HL-60 (cell line): ENCODE data around the gene APOBEC3B.

Source experiments
- DNase-seq, 2 experiments: peaks; one replicate each; pipeline ENCODE4 v3.0.0-alpha.2; 2010 to 2020; ENCODE audit warnings: low read depth in 1 of 2, low spot score in 1 of 2
- H3K27ac ChIP-seq: fragments of 250-450 bp; sonication (Bioruptor Pico); replicated peaks from 2 replicates; pipeline ENCODE4 v1.5.1; 2020; ENCODE audit warnings: mild to moderate bottlenecking, moderate library complexity
- H3K27me3 ChIP-seq: fragments of 250-450 bp; sonication (Bioruptor Pico); 2 replicates; pipeline ENCODE4 v1.5.1; 2021; ENCODE audit warnings: mild to moderate bottlenecking, moderate library complexity; ENCODE audit not compliant: insufficient read depth, poor library complexity, severe bottlenecking
- H3K4me3 ChIP-seq: replicated peaks from 2 replicates; pipeline ENCODE4 v1.5.1; 2011; ENCODE audit warnings: mild to moderate bottlenecking, control low read depth, low read length; ENCODE audit not compliant: insufficient read depth
- GABPA ChIP-seq: IDR thresholded peaks from 2 replicates; pipeline ENCODE4 v1.6.1; 2012; ENCODE audit warnings: low read depth
- POLR2AphosphoS5 ChIP-seq: IDR thresholded peaks from 2 replicates; pipeline ENCODE4 v1.6.1; 2012; ENCODE audit warnings: low read depth
- SPI1 ChIP-seq: IDR thresholded peaks from 2 replicates; pipeline ENCODE4 v1.6.1; 2012; ENCODE audit warnings: low read depth, mild to moderate bottlenecking, borderline replicate concordance
- TF ChIP-seq, protein P1 (sequence below): IDR thresholded peaks from one replicate; pipeline ENCODE4 v1.5.1; 2011; ENCODE audit warnings: low read length, control low read depth, inconsistent platforms; ENCODE audit not compliant: insufficient read depth
- TF ChIP-seq, protein P2 (sequence below): IDR thresholded peaks from 2 replicates; pipeline ENCODE4 v1.6.1; 2012; ENCODE audit warnings: low read depth; ENCODE audit not compliant: insufficient replicate concordance

APOBEC3B gene

DNA sequence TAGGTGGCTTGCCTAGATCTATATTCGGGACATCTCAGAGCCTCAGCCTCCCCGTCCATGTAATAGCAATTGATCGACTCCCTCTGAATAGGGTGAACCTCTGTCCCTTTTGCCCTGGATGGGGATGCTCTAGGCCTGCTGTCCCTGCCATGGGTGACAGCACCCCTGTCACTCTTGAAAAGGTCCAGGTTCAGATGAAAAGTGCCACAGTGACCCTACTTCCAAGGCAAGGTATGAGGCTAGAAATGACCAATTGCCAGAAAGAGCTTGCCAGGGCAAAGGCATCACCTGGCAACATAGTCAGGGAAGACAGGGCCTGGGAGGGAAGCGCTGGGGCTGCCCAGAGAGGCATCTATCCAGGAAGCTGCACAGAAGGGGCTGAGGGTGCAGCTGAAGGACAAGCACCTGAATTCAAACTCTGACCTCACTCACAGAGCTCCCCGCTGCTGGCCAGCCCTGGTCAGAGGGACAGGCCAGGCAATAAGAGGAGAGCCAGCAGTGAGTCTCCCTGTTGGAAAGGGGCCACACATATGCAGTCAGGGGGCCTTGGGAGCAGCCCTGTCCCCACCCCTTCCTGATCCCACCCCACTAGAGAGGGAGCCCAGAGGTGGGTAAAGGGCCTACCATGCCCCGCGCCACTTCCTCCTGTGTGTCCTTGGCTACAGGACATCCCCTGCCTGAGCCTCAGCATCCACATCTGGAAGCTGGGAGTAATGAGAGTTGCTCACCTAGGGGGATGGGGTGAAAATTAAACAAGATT, 33.8 kb upstream of the APOBEC3B start:
- Histone ChIP-seq H3K27ac (no peak overlapping the region), H3K4me3 (no peak overlapping the region), H3K27me3 (no peaks in the 10 kb centered on the region)
- no peak for TF ChIP-seq POLR2AphosphoS5
- TF ChIP-seq, protein P1, sequence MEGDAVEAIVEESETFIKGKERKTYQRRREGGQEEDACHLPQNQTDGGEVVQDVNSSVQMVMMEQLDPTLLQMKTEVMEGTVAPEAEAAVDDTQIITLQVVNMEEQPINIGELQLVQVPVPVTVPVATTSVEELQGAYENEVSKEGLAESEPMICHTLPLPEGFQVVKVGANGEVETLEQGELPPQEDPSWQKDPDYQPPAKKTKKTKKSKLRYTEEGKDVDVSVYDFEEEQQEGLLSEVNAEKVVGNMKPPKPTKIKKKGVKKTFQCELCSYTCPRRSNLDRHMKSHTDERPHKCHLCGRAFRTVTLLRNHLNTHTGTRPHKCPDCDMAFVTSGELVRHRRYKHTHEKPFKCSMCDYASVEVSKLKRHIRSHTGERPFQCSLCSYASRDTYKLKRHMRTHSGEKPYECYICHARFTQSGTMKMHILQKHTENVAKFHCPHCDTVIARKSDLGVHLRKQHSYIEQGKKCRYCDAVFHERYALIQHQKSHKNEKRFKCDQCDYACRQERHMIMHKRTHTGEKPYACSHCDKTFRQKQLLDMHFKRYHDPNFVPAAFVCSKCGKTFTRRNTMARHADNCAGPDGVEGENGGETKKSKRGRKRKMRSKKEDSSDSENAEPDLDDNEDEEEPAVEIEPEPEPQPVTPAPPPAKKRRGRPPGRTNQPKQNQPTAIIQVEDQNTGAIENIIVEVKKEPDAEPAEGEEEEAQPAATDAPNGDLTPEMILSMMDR: no peak
- no peak for TF ChIP-seq GABPA
- TF ChIP-seq, protein P2, sequence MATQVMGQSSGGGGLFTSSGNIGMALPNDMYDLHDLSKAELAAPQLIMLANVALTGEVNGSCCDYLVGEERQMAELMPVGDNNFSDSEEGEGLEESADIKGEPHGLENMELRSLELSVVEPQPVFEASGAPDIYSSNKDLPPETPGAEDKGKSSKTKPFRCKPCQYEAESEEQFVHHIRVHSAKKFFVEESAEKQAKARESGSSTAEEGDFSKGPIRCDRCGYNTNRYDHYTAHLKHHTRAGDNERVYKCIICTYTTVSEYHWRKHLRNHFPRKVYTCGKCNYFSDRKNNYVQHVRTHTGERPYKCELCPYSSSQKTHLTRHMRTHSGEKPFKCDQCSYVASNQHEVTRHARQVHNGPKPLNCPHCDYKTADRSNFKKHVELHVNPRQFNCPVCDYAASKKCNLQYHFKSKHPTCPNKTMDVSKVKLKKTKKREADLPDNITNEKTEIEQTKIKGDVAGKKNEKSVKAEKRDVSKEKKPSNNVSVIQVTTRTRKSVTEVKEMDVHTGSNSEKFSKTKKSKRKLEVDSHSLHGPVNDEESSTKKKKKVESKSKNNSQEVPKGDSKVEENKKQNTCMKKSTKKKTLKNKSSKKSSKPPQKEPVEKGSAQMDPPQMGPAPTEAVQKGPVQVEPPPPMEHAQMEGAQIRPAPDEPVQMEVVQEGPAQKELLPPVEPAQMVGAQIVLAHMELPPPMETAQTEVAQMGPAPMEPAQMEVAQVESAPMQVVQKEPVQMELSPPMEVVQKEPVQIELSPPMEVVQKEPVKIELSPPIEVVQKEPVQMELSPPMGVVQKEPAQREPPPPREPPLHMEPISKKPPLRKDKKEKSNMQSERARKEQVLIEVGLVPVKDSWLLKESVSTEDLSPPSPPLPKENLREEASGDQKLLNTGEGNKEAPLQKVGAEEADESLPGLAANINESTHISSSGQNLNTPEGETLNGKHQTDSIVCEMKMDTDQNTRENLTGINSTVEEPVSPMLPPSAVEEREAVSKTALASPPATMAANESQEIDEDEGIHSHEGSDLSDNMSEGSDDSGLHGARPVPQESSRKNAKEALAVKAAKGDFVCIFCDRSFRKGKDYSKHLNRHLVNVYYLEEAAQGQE: no peak
- no peak for TF ChIP-seq SPI1
- DNase-seq: no peak

DNA sequence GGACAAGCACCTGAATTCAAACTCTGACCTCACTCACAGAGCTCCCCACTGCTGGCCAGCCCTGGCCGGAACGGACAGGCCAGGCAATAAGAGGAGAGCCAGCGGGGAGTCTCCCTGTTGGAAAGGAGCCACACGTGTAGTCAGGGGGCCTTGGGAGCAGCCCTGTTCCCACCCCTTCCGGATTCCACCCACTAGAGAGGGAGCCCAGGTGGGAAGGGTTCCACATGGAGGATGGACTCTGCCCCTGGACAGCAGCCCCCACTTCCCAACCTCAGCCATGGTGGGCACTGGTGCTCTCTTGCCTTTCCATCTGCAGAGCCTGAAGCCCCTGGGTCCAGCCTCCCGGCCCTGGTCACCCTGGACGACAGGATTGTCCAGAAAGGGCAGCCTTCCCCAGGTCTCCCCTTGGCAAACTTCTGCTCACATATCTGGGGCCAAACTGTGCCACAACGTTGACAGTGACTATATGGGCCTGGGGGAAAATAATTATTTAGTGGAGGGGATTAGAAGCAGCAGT, 32.2 kb upstream of the APOBEC3B start:
- H3K27me3 ChIP-seq: no peaks in the 10 kb centered on the region
- TF ChIP-seq SPI1: no peak
- TF ChIP-seq GABPA: no peak
- TF ChIP-seq, protein P1: no peak
- no peak for TF ChIP-seq POLR2AphosphoS5
- TF ChIP-seq, protein P2: no peak
- no peak for DNase-seq
- no peak overlapping the region for H3K4me3 ChIP-seq
- H3K27ac ChIP-seq: no peak overlapping the region

DNA sequence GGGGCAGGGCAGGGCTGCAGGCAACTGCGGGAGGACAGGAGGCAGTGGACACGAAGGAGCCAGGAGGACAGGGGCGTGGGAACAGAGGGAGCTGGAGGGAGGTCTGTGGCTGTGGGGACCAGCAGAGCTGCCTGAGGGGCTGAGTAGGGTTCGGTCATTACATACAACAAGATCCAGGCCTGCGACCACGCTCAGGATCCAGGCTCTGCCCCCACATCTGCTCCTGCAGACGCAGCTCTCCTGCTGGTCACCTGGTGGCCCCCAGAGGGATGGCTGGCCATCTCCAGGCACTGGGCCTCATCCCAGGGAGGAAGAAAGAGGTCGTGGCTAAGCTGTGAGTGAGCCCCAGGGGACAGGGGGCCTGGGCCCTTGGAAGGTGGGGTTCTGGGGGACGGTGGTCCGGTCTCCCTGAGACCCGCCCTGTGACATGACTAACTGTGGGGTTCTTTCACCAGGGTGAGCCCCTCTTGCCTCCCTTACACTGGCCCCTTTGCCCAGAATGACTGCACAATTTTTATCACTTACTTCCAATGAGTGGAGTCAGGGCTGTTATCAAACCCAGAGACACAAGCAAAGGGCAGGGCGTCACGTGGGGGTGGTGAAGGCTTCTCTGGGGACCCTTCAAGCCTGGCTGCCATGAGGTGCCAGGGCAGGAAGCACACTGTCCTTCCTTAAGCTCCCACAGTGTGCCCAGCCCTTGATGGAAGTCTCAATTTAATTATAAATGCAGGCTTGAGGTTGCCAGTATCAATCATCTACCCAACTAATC, 31.4 kb upstream of the APOBEC3B start:
- no peak for TF ChIP-seq SPI1
- TF ChIP-seq GABPA: no peak
- TF ChIP-seq POLR2AphosphoS5: no peak
- TF ChIP-seq, protein P1: no peak
- TF ChIP-seq, protein P2: no peak
- H3K27ac ChIP-seq: no peak overlapping the region
- no peak overlapping the region for H3K4me3 ChIP-seq
- DNase-seq: no peak
- no peaks in the 10 kb centered on the region for H3K27me3 ChIP-seq
